ENCODE data around the gene CCNY.

Gene CCNY

GRCh38 chr10:35564341-35564968, 228.1 kb downstream of the CCNY start:
- no peak for DNase-seq (ENCODE audit: low read depth, low spot score)
- no peak for TF ChIP-seq CTCF (IDR thresholded peaks at IDR 0.05; ENCODE audit: insufficient read depth, low read length, missing control alignments)
- CTCF ChIA-PET: interaction anchor here (0.8 to 7.8 kb wide), 18 partner anchors 8 to 1316 kb away, joined by 3 to 89 read pairs (median 6); no protein-coding TSS in a partner anchor
- POLR2A ChIA-PET: interaction anchor here (0.6 kb wide), 1 partner anchor 112 kb away, joined by 5 read pairs; no protein-coding TSS in a partner anchor
- no peak overlapping the region for H3K4me3 ChIP-seq (ENCODE audit: low read depth, low read length)

GRCh38 chr10:35565602-35566081, 229.3 kb downstream of the CCNY start:
- no peak overlapping the region for H3K4me3 ChIP-seq (ENCODE audit: low read depth, low read length)
- POLR2A ChIA-PET: interaction anchor here (0.6 to 0.9 kb wide), 2 partner anchors 23 to 984 kb away, joined by 3 read pairs; no protein-coding TSS in a partner anchor
- TF ChIP-seq CTCF (IDR thresholded peaks at IDR 0.05; ENCODE audit: insufficient read depth, low read length, missing control alignments): no peak
- CTCF ChIA-PET: interaction anchor here (0.8 to 7.8 kb wide), 6 partner anchors 8 to 1314 kb away, joined by 3 to 89 read pairs (median 6); no protein-coding TSS in a partner anchor
- DNase-seq (ENCODE audit: low read depth, low spot score): no peak

- CTCF ChIA-PET: interaction anchor here (0.7 to 1.4 kb wide), 2 partner anchors 15 to 350 kb away, joined by 3 read pairs; no protein-coding TSS in a partner anchor
- no peak overlapping the region for H3K4me3 ChIP-seq (ENCODE audit: low read depth, low read length)
- no peak for TF ChIP-seq CTCF (IDR thresholded peaks at IDR 0.05; ENCODE audit: insufficient read depth, low read length, missing control alignments)
- no peak for DNase-seq (ENCODE audit: low read depth, low spot score)
- POLR2A ChIA-PET: no interaction called here
Measured at GRCh38 chr10:35567951-35568350, 231.6 kb downstream of the CCNY start.

GRCh38 chr10:35568483-35569015, 232.2 kb downstream of the CCNY start:
- no peak for DNase-seq (ENCODE audit: low read depth, low spot score)
- no peak overlapping the region for H3K4me3 ChIP-seq (ENCODE audit: low read depth, low read length)
- no peak for TF ChIP-seq CTCF (IDR thresholded peaks at IDR 0.05; ENCODE audit: insufficient read depth, low read length, missing control alignments)
- CTCF ChIA-PET: interaction anchor here (1.4 kb wide), 1 partner anchor 16 kb away, joined by 3 read pairs; no protein-coding TSS in a partner anchor
- POLR2A ChIA-PET: no interaction called here

- POLR2A ChIA-PET: no interaction called here
- DNase-seq (ENCODE audit: low read depth, low spot score): no peak
- CTCF ChIA-PET: interaction anchor here (1.4 kb wide), 1 partner anchor 16 kb away, joined by 3 read pairs; no protein-coding TSS in a partner anchor
- no peak overlapping the region for H3K4me3 ChIP-seq (ENCODE audit: low read depth, low read length)
- TF ChIP-seq CTCF (IDR thresholded peaks at IDR 0.05; ENCODE audit: insufficient read depth, low read length, missing control alignments): no peak
Measured at GRCh38 chr10:35569111-35569707, 232.9 kb downstream of the CCNY start.

GRCh38 chr10:35569836-35570235, 233.5 kb downstream of the CCNY start:
- CTCF ChIA-PET: no interaction called here

More at GRCh38 chr10:35569836-35570235, 233.5 kb downstream of the CCNY start:
- no peak overlapping the region for H3K4me3 ChIP-seq (ENCODE audit: low read depth, low read length)
- POLR2A ChIA-PET: no interaction called here
- TF ChIP-seq CTCF (IDR thresholded peaks at IDR 0.05; ENCODE audit: insufficient read depth, low read length, missing control alignments): no peak
- DNase-seq (ENCODE audit: low read depth, low spot score): no peak
